Measurements from ENCODE around the gene GDPD5.

The GDPD5 gene

GRCh38 chr11:75388386-75389275 lies 137.1 kb downstream of the GDPD5 start:
- peak; percentile 79 to 80 for DNase-seq

GRCh38 chr11:75387736-75388294 lies 137.9 kb downstream of the GDPD5 start:
- no peak for DNase-seq

GRCh38 chr11:75386942-75387630 lies 138.7 kb downstream of the GDPD5 start:
- DNase-seq = no peak
